Fibroblast of lung (primary cell): ENCODE measurements around the gene RTCB. TPM values are rescaled to one million over a fixed set of nuclear protein-coding genes. Genes with fewer than 3 reads are reported as not detected.

Source experiments
- DNase-seq, 2 donors: peaks; one replicate each; pipeline versions ENCODE4 v3.0.0 to v3.0.0-alpha.2; 2010; ENCODE audit warnings: low read depth in 2 of 2
- H2AFZ ChIP-seq: 2 replicates; pipeline ENCODE4 v1.5.1; 2012; ENCODE audit warnings: low read length, control low read depth, inconsistent platforms
- H3K27ac ChIP-seq: 2 replicates; pipeline ENCODE4 v1.5.1; 2011; ENCODE audit warnings: low read length, control low read depth; ENCODE audit not compliant: insufficient read depth
- H3K27me3 ChIP-seq: 2 replicates; pipeline ENCODE4 v1.5.1; 2011; ENCODE audit warnings: mild to moderate bottlenecking, low read length; ENCODE audit not compliant: control insufficient read depth, insufficient read depth
- H3K36me3 ChIP-seq: 2 replicates; pipeline ENCODE4 v1.5.1; 2011; ENCODE audit warnings: low read length; ENCODE audit not compliant: control insufficient read depth, insufficient read depth
- H3K4me1 ChIP-seq: 2 replicates; pipeline ENCODE4 v1.5.1; 2011; ENCODE audit warnings: low read length; ENCODE audit not compliant: control insufficient read depth, insufficient read depth; ENCODE audit errors: extremely low read depth
- H3K4me2 ChIP-seq: 2 replicates; pipeline ENCODE4 v1.5.1; 2011; ENCODE audit warnings: low read length, control low read depth; ENCODE audit not compliant: insufficient read depth; ENCODE audit errors: extremely low read depth
- H3K4me3 ChIP-seq, 4 experiments: fragments of 200-600 bp in 1 of 4; sonication (generic) in 1 of 4; replicated peaks in 1 of 4; 2 replicates each; pipeline ENCODE4 v1.5.1; 2011 to 2016; ENCODE audit warnings: low read length in 4 of 4, low read depth in 3 of 4, mild to moderate bottlenecking in 3 of 4, control low read depth in 2 of 4, inconsistent platforms in 1 of 4, mixed read lengths in 1 of 4; ENCODE audit not compliant: insufficient read depth in 1 of 4; ENCODE audit errors: control extremely low read depth in 1 of 4
- H3K79me2 ChIP-seq: 2 replicates; pipeline ENCODE4 v1.5.1; 2012; ENCODE audit warnings: mild to moderate bottlenecking, low read length, inconsistent platforms; ENCODE audit not compliant: control insufficient read depth, insufficient read depth
- H3K9ac ChIP-seq: 2 replicates; pipeline ENCODE4 v1.5.1; 2011; ENCODE audit warnings: mild to moderate bottlenecking, low read length, control low read depth; ENCODE audit not compliant: insufficient read depth
- H3K9me3 ChIP-seq: 2 replicates; pipeline ENCODE4 v1.5.1; 2012; ENCODE audit warnings: low read depth, low read length; ENCODE audit not compliant: control insufficient read depth, insufficient read depth
- H4K20me1 ChIP-seq: 2 replicates; pipeline ENCODE4 v1.5.1; 2011; ENCODE audit warnings: low read length; ENCODE audit not compliant: control insufficient read depth, insufficient read depth; ENCODE audit errors: extremely low read depth
- EZH2 ChIP-seq: IDR thresholded peaks from 2 replicates; pipeline ENCODE4 v1.5.1; 2012; ENCODE audit warnings: low read length, control low read depth, mild to moderate bottlenecking; ENCODE audit errors: missing control alignments
- polyA plus RNA-seq, 2 donors: library from polyadenylated mRNA; depleted of rRNA in 1 of 2; stranded (reverse) in 1 of 2; unstranded in 1 of 2; fragments of >200 nt; gene quantifications; 2 replicates each; pipeline ENCODE4 v1.2.1, GENCODE V29; 2011 to 2012; ENCODE audit warnings: missing spikeins in 1 of 2
- total RNA-seq: library from RNA; depleted of rRNA; stranded (reverse); fragments of >200 nt; gene quantifications from 2 replicates; pipeline ENCODE4 v1.2.1, GENCODE V29; 2014
- TF ChIP-seq, protein P1 (sequence below), 2 donors: IDR thresholded peaks in 1 of 2; conservative IDR thresholded peaks in 1 of 2; 1 replicate in 1 of 2; 2 replicates in 1 of 2; pipeline ENCODE4 v1.5.1; 2011 to 2012; ENCODE audit warnings: low read length in 2 of 2, control low read depth in 1 of 2, inconsistent platforms in 1 of 2, low read depth in 1 of 2, mild to moderate bottlenecking in 1 of 2

The RTCB gene
- total and polyA plus RNA-seq, 2 donors (not counting 1 experiment from before 2014, with no cell fraction given) = 88.7 to 111 TPM

DNA sequence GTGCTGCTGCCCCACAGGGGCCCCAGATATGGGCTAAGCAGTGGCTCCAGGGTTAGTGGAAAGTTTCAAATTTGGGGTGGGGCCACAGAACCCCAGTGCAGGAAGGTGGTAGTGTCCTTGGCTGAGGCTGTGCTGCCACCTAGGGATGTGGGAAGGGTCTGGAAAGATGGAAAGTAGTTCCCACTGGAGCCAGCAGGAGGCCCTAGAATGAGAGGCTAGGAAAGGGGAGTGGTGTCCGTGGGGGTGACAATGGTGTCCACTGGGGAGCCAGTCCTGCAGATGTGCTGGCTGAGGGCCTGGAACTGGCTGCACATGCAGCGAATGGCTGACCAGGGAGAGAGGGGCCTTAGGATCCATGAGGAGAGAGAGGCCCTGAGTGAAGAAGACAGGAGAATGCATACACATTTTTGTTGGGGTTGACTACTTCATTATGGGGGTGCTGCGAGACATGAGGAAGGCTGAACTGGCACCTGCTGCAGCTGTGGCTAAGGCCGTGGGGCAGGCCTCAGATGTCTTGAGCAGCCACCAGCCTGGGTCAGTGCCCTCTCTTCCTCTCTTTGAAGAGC is 33.3 kb downstream of the RTCB start:
- H3K4me3 ChIP-seq = no peak overlapping the region
- peak; percentile 8 to 12 for DNase-seq
- no peaks in the 10 kb centered on the region for H3K27me3 ChIP-seq
- no peak overlapping the region for H3K4me2 ChIP-seq
- no peaks in the 10 kb centered on the region for H3K79me2 ChIP-seq
- H3K9ac ChIP-seq = no peak overlapping the region
- no peaks in the 10 kb centered on the region for H3K36me3 ChIP-seq
- no peak overlapping the region for H2AFZ ChIP-seq
- no peak overlapping the region for H3K27ac ChIP-seq
- no peak for TF ChIP-seq EZH2
- TF ChIP-seq, protein P1, sequence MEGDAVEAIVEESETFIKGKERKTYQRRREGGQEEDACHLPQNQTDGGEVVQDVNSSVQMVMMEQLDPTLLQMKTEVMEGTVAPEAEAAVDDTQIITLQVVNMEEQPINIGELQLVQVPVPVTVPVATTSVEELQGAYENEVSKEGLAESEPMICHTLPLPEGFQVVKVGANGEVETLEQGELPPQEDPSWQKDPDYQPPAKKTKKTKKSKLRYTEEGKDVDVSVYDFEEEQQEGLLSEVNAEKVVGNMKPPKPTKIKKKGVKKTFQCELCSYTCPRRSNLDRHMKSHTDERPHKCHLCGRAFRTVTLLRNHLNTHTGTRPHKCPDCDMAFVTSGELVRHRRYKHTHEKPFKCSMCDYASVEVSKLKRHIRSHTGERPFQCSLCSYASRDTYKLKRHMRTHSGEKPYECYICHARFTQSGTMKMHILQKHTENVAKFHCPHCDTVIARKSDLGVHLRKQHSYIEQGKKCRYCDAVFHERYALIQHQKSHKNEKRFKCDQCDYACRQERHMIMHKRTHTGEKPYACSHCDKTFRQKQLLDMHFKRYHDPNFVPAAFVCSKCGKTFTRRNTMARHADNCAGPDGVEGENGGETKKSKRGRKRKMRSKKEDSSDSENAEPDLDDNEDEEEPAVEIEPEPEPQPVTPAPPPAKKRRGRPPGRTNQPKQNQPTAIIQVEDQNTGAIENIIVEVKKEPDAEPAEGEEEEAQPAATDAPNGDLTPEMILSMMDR (conservative IDR thresholded peaks at IDR 0.05 in 1 of 2, IDR thresholded peaks at IDR 0.05 in 1 of 2; ENCODE audit: low read depth in 1 of 2, low read length in 2 of 2) = peak; percentile 32 to 57
- no peaks in the 10 kb centered on the region for H3K4me1 ChIP-seq
- no peaks in the 10 kb centered on the region for H4K20me1 ChIP-seq
- no peaks in the 10 kb centered on the region for H3K9me3 ChIP-seq

DNA sequence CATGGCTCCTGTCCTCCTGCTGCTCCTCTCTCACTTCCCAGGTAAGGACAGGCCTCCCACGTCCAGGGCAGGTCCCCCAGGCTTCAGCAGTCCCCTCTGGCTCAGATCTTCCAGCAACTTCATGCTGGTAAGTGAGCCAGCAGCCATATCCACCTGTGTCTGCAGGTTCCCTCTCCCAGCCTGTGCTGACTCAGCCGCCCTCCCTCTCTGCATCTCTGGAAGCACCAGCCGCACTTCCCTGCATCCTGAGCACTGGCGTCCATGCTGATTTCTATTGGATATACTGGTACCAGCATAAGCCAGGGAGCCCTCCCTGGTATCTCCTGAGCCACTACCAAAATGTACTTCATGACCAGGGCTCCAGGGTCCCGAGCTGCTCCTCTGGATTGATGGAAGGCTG is 35.4 kb downstream of the RTCB start:
- no peak overlapping the region for H2AFZ ChIP-seq
- H3K79me2 ChIP-seq = no peaks in the 10 kb centered on the region
- no peak overlapping the region for H3K27ac ChIP-seq
- H4K20me1 ChIP-seq = no peaks in the 10 kb centered on the region
- H3K4me2 ChIP-seq = no peak overlapping the region
- TF ChIP-seq EZH2 = no peak
- TF ChIP-seq, protein P1 (conservative IDR thresholded peaks at IDR 0.05 in 1 of 2, IDR thresholded peaks at IDR 0.05 in 1 of 2; ENCODE audit: low read depth in 1 of 2, low read length in 2 of 2) = no peak
- DNase-seq = no peak
- H3K9ac ChIP-seq = no peak overlapping the region
- H3K9me3 ChIP-seq = no peaks in the 10 kb centered on the region
- no peak overlapping the region for H3K4me3 ChIP-seq
- no peaks in the 10 kb centered on the region for H3K27me3 ChIP-seq
- H3K36me3 ChIP-seq = no peaks in the 10 kb centered on the region
- H3K4me1 ChIP-seq = no peaks in the 10 kb centered on the region

DNA sequence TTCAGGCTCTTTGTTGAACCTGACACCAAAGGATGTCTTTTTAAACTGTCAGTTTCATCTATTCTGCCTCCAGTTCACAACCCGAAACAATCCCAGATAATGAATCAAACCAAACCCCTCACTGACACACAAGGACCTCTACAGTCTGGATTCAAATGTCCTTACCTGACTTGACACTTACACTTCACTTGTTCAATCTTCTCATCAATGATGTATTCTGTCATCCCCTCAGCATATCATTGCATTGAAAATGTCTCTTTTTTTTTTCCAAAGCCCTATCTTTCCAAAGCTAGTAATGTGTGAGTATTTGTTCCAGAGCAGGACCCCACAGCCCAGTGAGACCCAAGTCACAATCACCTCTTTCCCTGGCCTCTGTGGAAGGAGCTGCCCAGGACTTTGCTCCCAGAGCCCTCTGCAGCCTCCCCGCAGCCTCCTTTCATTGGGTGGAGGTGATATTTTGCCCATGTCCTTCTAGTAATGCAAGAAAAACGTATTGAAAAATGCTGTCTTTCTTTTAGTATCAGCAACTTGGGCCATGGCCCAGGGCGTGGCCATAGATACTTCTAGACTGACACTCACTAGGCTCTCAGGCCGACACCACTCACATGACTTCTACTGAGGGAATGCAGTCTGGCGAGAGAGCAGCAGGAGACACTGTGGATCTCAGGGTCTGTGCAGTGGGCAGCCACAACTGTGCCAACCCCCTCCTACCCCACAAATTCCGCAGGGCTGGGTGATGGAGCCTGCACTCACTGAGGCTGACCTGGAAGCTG is 36.2 kb downstream of the RTCB start:
- Histone ChIP-seq H3K4me3 (no peak overlapping the region), H3K9me3 (no peaks in the 10 kb centered on the region), H3K27me3 (no peaks in the 10 kb centered on the region), H3K79me2 (no peaks in the 10 kb centered on the region), H3K4me1 (no peaks in the 10 kb centered on the region), H3K9ac (no peak overlapping the region), H4K20me1 (no peaks in the 10 kb centered on the region), H3K4me2 (no peak overlapping the region), H3K36me3 (no peaks in the 10 kb centered on the region), H3K27ac (no peak overlapping the region), H2AFZ (no peak overlapping the region)
- TF ChIP-seq, protein P1 (conservative IDR thresholded peaks at IDR 0.05 in 1 of 2, IDR thresholded peaks at IDR 0.05 in 1 of 2; ENCODE audit: low read depth in 1 of 2, low read length in 2 of 2) = no peak
- no peak for TF ChIP-seq EZH2
- no peak for DNase-seq
